Skeletal muscle satellite cell (primary cell): Measurements from ENCODE around the gene CCDC178.
"Not testable (repeated sequence)": the region's sequence is repeated elsewhere in the genome, so short reads cannot be mapped to it uniquely, and the experiment has no call there.

ENCODE experiments used
- H3K27me3 ChIP-seq: 2 replicates; pipeline ENCODE4 v1.7.0; 2013; ENCODE audit warnings: low read length; ENCODE audit not compliant: control insufficient read depth, insufficient read depth
- H3K36me3 ChIP-seq: 2 replicates; pipeline ENCODE4 v1.7.0; 2013; ENCODE audit warnings: mild to moderate bottlenecking, control low read depth, low read length; ENCODE audit not compliant: insufficient read depth
- H3K4me1 ChIP-seq: 2 replicates; pipeline ENCODE4 v1.7.0; 2013; ENCODE audit warnings: low read length; ENCODE audit not compliant: control insufficient read depth, insufficient read depth
- H3K4me2 ChIP-seq: 2 replicates; pipeline ENCODE4 v1.7.0; 2013; ENCODE audit warnings: mild to moderate bottlenecking, low read length
- H3K4me3 ChIP-seq: 2 replicates; pipeline ENCODE4 v1.7.0; 2013; ENCODE audit warnings: low read length
- H3K9ac ChIP-seq: 2 replicates; pipeline ENCODE4 v1.7.0; 2013; ENCODE audit warnings: mild to moderate bottlenecking, low read depth, low read length, moderate library complexity
- H3K9me3 ChIP-seq: replicated peaks from 2 replicates; pipeline ENCODE4 v1.7.0; 2013; ENCODE audit warnings: mild to moderate bottlenecking, control low read depth, low read length

Gene CCDC178

GRCh38 chr18:33432857-33433256, 7.7 kb downstream of the CCDC178 start:
- H3K9ac ChIP-seq = no peak overlapping the region
- H3K4me2 ChIP-seq = no peak overlapping the region
- H3K9me3 ChIP-seq = no peaks in the 10 kb centered on the region
- no peaks in the 10 kb centered on the region for H3K36me3 ChIP-seq
- peaks cover 2% of the 10 kb centered on the region for H3K27me3 ChIP-seq
- H3K4me1 ChIP-seq = no peaks in the 10 kb centered on the region
- no peak overlapping the region for H3K4me3 ChIP-seq

GRCh38 chr18:33427549-33427948, 13.0 kb downstream of the CCDC178 start:
- H3K9ac ChIP-seq = no peak overlapping the region
- H3K9me3 ChIP-seq = no peaks in the 10 kb centered on the region
- no peaks in the 10 kb centered on the region for H3K27me3 ChIP-seq
- no peak overlapping the region for H3K4me2 ChIP-seq
- no peak overlapping the region for H3K4me3 ChIP-seq
- no peaks in the 10 kb centered on the region for H3K4me1 ChIP-seq
- no peaks in the 10 kb centered on the region for H3K36me3 ChIP-seq

GRCh38 chr18:33424266-33424946, 16.1 kb downstream of the CCDC178 start:
- no peak overlapping the region for H3K9ac ChIP-seq
- no peaks in the 10 kb centered on the region for H3K9me3 ChIP-seq
- H3K4me3 ChIP-seq = no peak overlapping the region
- H3K36me3 ChIP-seq = no peaks in the 10 kb centered on the region
- no peaks in the 10 kb centered on the region for H3K27me3 ChIP-seq
- no peak overlapping the region for H3K4me2 ChIP-seq
- H3K4me1 ChIP-seq = no peaks in the 10 kb centered on the region

GRCh38 chr18:33421225-33421624, 19.3 kb downstream of the CCDC178 start:
- no peak overlapping the region for H3K4me2 ChIP-seq
- H3K9me3 ChIP-seq = no peaks in the 10 kb centered on the region
- H3K9ac ChIP-seq = no peak overlapping the region
- H3K4me1 ChIP-seq = no peaks in the 10 kb centered on the region
- no peaks in the 10 kb centered on the region for H3K36me3 ChIP-seq
- H3K4me3 ChIP-seq = no peak overlapping the region
- no peaks in the 10 kb centered on the region for H3K27me3 ChIP-seq

- no peak overlapping the region for H3K4me3 ChIP-seq
- H3K4me2 ChIP-seq = no peak overlapping the region
- H3K36me3 ChIP-seq = no peaks in the 10 kb centered on the region
- H3K9me3 ChIP-seq = no peaks in the 10 kb centered on the region
- no peak overlapping the region for H3K9ac ChIP-seq
- H3K27me3 ChIP-seq = no peaks in the 10 kb centered on the region
- no peaks in the 10 kb centered on the region for H3K4me1 ChIP-seq
Measured at GRCh38 chr18:33404244-33404873, 36.2 kb downstream of the CCDC178 start.

- not testable (repeated sequence) for H3K36me3 ChIP-seq, H3K4me1 ChIP-seq, H3K4me3 ChIP-seq, H3K9ac ChIP-seq, H3K4me2 ChIP-seq, H3K27me3 ChIP-seq, H3K9me3 ChIP-seq
Measured at GRCh38 chr18:33398939-33399338, 41.6 kb downstream of the CCDC178 start.

GRCh38 chr18:33375829-33376228, 64.7 kb downstream of the CCDC178 start:
- no peaks in the 10 kb centered on the region for H3K27me3 ChIP-seq
- H3K4me2 ChIP-seq = no peak overlapping the region
- no peak overlapping the region for H3K4me3 ChIP-seq
- no peaks in the 10 kb centered on the region for H3K4me1 ChIP-seq
- H3K9me3 ChIP-seq = peaks cover 3% of the 10 kb centered on the region
- no peaks in the 10 kb centered on the region for H3K36me3 ChIP-seq
- no peak overlapping the region for H3K9ac ChIP-seq

GRCh38 chr18:33372442-33372841, 68.1 kb downstream of the CCDC178 start:
- Histone ChIP-seq H3K4me3 (no peak overlapping the region), H3K9me3 (no peaks in the 10 kb centered on the region), H3K27me3 (no peaks in the 10 kb centered on the region), H3K4me2 (no peak overlapping the region), H3K36me3 (no peaks in the 10 kb centered on the region), H3K9ac (no peak overlapping the region), H3K4me1 (no peaks in the 10 kb centered on the region)

- Histone ChIP-seq H3K9me3 (no peaks in the 10 kb centered on the region), H3K4me2 (no peak overlapping the region), H3K36me3 (no peaks in the 10 kb centered on the region), H3K4me1 (no peaks in the 10 kb centered on the region), H3K27me3 (no peaks in the 10 kb centered on the region), H3K9ac (no peak overlapping the region), H3K4me3 (no peak overlapping the region)
Measured at GRCh38 chr18:33369711-33370449, 70.6 kb downstream of the CCDC178 start.

- H3K9ac ChIP-seq = no peak overlapping the region
- H3K27me3 ChIP-seq = no peaks in the 10 kb centered on the region
- H3K4me2 ChIP-seq = no peak overlapping the region
- no peaks in the 10 kb centered on the region for H3K4me1 ChIP-seq
- no peaks in the 10 kb centered on the region for H3K36me3 ChIP-seq
- H3K4me3 ChIP-seq = no peak overlapping the region
- H3K9me3 ChIP-seq = no peaks in the 10 kb centered on the region
Measured at GRCh38 chr18:33356735-33357134, 83.8 kb downstream of the CCDC178 start.

GRCh38 chr18:33355756-33356155, 84.8 kb downstream of the CCDC178 start:
- Histone ChIP-seq H3K27me3 (no peaks in the 10 kb centered on the region), H3K4me3 (no peak overlapping the region), H3K4me1 (no peaks in the 10 kb centered on the region), H3K9ac (no peak overlapping the region), H3K9me3 (no peaks in the 10 kb centered on the region), H3K36me3 (no peaks in the 10 kb centered on the region), H3K4me2 (no peak overlapping the region)
